Panc1 (cell line): ENCODE results near the gene HDGFL2. TPM values are rescaled to one million over a fixed set of nuclear protein-coding genes. Genes with fewer than 3 reads are reported as not detected.

Experiments used
- ATAC-seq: fragments of 200-7000 bp; cut with Tn5 transposase; 2 replicates; pipeline ENCODE4 v1.9.1; 2020; ENCODE audit warnings: mild to moderate bottlenecking, moderate library complexity
- BruUV-seq: library from RNA; stranded (reverse); fragments of 400-500 nt; replicated peaks from 2 replicates; lab custom pipeline; 2021; lab: Mats Ljungman, UMichigan
- CTCF ChIA-PET: fragments of 300-600 bp; sonication (Branson Sonifier 250); formaldehyde crosslinking; loops from one replicate; lab custom pipeline; 2022; ENCODE audit warnings: antibody characterized with exemption; lab: Charles Lee
- POLR2A ChIA-PET: fragments of 300-600 bp; sonication (Branson Sonifier 250); formaldehyde crosslinking; loops from one replicate; lab custom pipeline; 2022; ENCODE audit warnings: antibody characterized with exemption; lab: Charles Lee
- DNase-seq: peaks from one replicate; pipeline ENCODE4 v3.0.0-alpha.2; 2010; ENCODE audit warnings: low read depth, low spot score
- H3K27ac ChIP-seq: 2 replicates; pipeline ENCODE4 v1.5.1; 2011; ENCODE audit warnings: mild to moderate bottlenecking, low read length, inconsistent platforms
- H3K27me3 ChIP-seq: fragments of 200-500 bp; sonication (Bioruptor generic); 2 replicates; pipeline ENCODE4 v1.6.0; 2014; ENCODE audit warnings: low read length, inconsistent platforms; ENCODE audit not compliant: control insufficient read depth, insufficient read depth
- H3K36me3 ChIP-seq: fragments of 200-500 bp; sonication (Bioruptor generic); 2 replicates; pipeline ENCODE4 v1.5.1; 2014; ENCODE audit warnings: inconsistent platforms, mild to moderate bottlenecking, low read length, moderate library complexity; ENCODE audit not compliant: control insufficient read depth, insufficient read depth
- H3K4me1 ChIP-seq: 2 replicates; pipeline ENCODE4 v1.5.1; 2011; ENCODE audit warnings: inconsistent platforms, mild to moderate bottlenecking, low read length, moderate library complexity; ENCODE audit not compliant: control insufficient read depth, insufficient read depth
- H3K4me3 ChIP-seq, 2 experiments: 2 replicates each; pipeline ENCODE4 v1.5.1; 2011 to 2012; ENCODE audit warnings: low read depth in 2 of 2, low read length in 2 of 2, mild to moderate bottlenecking in 2 of 2, inconsistent platforms in 1 of 2, moderate library complexity in 1 of 2
- H3K9me3 ChIP-seq: fragments of 200-500 bp; sonication (Bioruptor generic); 2 replicates; pipeline ENCODE4 v1.5.1; 2014; ENCODE audit warnings: low read depth, mild to moderate bottlenecking, inconsistent platforms, low read length, moderate library complexity; ENCODE audit not compliant: control insufficient read depth, insufficient read depth
- CTCF ChIP-seq: fragments of 450-650 bp; IDR thresholded peaks from 2 replicates; pipeline ENCODE4 v1.5.1; 2017; ENCODE audit warnings: mild to moderate bottlenecking
- POLR2AphosphoS5 ChIP-seq: IDR thresholded peaks from 2 replicates; pipeline ENCODE4 v1.6.1; 2012; ENCODE audit warnings: mild to moderate bottlenecking, low read depth, low read length, moderate library complexity
- REST ChIP-seq, 2 experiments: IDR thresholded peaks; 2 replicates each; pipeline ENCODE4 v1.6.1; 2011 to 2012; ENCODE audit warnings: low read depth in 2 of 2, control low read depth in 1 of 2, low read length in 1 of 2, mild to moderate bottlenecking in 1 of 2, moderate library complexity in 1 of 2; ENCODE audit not compliant: insufficient read depth in 1 of 2
- SIN3A ChIP-seq: IDR thresholded peaks from 2 replicates; pipeline ENCODE4 v1.6.1; 2012; ENCODE audit warnings: low read depth, mild to moderate bottlenecking, low read length, moderate library complexity, borderline replicate concordance; ENCODE audit not compliant: insufficient read depth
- TCF7L2 ChIP-seq: IDR thresholded peaks from 2 replicates; pipeline ENCODE4 v1.6.1; 2011; ENCODE audit warnings: mild to moderate bottlenecking, low read depth, low read length, inconsistent platforms
- in situ Hi-C: cut with HindIII; loops from 2 replicates; pipeline ENCODE4 v1.10.0; 2016; ENCODE audit warnings: low sequenced_read_pairs, low pct_unique_long_range_greater_than_20kb
- intact Hi-C: fragments of 100-400 bp; cut with micrococcal nuclease; formaldehyde crosslinking; loops from one replicate; pipeline ENCODE4 v1.10.0; 2022; ENCODE audit not compliant: unreplicated experiment
- total RNA-seq: library from RNA; stranded (reverse); gene quantifications from one replicate; pipeline ENCODE4 v1.2.1, GENCODE V29; 2021; ENCODE audit not compliant: unreplicated experiment

The HDGFL2 gene
- total RNA-seq, 1 experiment from 2014 or later, result 56.9 TPM

DNA sequence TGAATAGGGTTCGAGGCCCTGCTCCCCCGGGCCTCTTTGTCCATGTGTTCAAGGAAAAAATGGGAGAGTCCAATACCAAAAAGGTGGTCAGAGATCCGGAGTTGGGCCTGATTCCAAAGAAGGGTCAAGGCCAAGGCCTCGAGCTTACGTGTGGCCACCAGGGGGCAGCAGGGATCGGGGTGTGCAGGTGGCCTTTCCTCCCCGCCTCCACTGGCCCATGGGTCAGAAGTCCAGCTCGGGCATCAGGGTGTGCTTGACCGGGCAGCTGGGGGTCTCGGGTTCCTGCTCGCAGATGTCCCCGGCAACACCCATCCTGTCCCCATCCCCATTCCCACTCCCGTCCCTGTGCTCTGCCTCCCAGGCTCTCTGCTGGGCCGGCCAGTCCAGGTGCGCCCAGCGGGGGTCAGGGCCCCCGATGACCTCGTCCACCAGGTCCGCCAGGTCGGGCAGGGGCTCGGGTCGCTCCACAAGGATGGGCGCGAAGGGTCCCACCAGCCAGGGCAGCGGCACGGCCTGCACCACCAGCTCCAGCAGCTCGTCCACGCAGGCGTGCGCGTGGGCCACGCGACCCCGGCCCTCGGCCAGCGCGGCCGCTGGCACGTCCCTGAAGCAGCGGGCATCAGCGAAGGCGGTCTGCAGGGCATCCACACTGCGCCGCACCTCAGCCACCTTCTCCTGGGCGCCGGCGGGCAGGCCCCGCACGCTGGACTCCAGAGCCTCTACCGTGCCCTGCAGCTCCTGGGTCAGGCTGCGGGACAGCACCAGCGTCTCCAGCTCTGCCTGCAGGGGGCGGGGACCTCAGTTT, 51.4 kb downstream of the HDGFL2 start:
- H3K27ac ChIP-seq, result no peak overlapping the region
- CTCF ChIA-PET, result interaction anchor here (0.5 to 1.4 kb wide), 7 partner anchors 11 to 230 kb away, joined by 3 to 9 read pairs (median 4); partner anchors contain the start of gene PLIN5
- ATAC-seq (no peak), DNase-seq (peak; percentile 20)
- H3K36me3 ChIP-seq, result no peaks in the 10 kb centered on the region
- BruUV-seq, result no TSS peak
- no peaks in the 10 kb centered on the region for H3K27me3 ChIP-seq
- H3K4me3 ChIP-seq, result no peak overlapping the region
- H3K4me1 ChIP-seq, result peaks cover 4% of the 10 kb centered on the region; the same call in 1 of the 2 replicates
- in situ Hi-C loops (no loop called here), intact Hi-C loops (no loop called here)
- H3K9me3 ChIP-seq, result no peaks in the 10 kb centered on the region
- POLR2A ChIA-PET, result no interaction called here
- peak; percentile 86 for TF ChIP-seq CTCF
- no peak for TF ChIP-seq SIN3A

DNA sequence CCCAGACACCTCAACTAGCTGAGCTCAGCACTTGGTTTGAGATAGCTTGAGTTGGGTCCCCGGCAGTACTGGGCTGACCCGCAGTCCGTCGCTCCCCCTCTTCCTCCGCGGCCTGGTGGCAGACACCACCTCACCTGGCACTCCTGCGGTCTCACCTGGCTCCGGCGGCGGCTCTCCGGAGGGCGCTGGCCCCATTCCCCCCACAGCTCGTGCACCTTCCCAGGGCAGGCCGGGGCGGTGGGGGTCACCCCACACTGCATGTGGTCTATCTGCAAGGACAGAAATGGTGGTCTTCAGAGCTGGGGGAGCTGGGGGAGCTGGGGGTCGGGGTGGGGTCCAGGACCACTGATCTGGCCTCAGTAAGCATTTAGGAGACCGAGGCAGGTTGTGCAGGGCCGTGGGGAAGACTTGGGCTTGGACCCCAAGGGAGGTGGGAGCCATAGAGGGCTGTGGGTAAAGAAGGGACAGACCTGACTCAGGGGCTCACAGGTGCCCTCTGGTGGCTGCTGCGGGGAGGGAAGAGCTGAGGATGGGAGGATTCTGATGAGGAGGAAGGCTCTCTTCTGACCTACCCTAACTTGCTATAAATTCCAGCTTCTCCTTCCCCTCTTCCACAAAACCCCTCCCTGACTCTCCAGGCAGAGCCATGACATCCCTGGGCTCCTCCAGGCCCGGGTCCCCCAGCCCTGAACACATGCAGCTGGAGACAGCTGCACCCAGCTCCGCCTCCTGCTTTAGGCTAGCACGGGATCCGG, 52.9 kb downstream of the HDGFL2 start:
- intact Hi-C loops, result no loop called here
- no peak overlapping the region for H3K27ac ChIP-seq
- POLR2A ChIA-PET, result no interaction called here
- no peaks in the 10 kb centered on the region for H3K27me3 ChIP-seq
- in situ Hi-C loops, result no loop called here
- no TSS peak for BruUV-seq
- peak; percentile 80 for ATAC-seq
- no peaks in the 10 kb centered on the region for H3K9me3 ChIP-seq
- H3K36me3 ChIP-seq, result no peaks in the 10 kb centered on the region
- peak; percentile 33 for DNase-seq
- peak; percentile 89 for TF ChIP-seq CTCF
- no peak for TF ChIP-seq REST (IDR thresholded peaks at IDR 0.05; ENCODE audit: insufficient read depth in 1 of 2, low read depth in 2 of 2, low read length in 1 of 2)
- no peak for TF ChIP-seq POLR2AphosphoS5
- no peak for TF ChIP-seq TCF7L2
- CTCF ChIA-PET, result interaction anchor here (0.5 to 1.0 kb wide), 8 partner anchors 8 to 801 kb away, joined by 3 to 11 read pairs (median 4); partner anchors contain the start of genes HDGFL2 and PLIN5
- no peak overlapping the region for H3K4me3 ChIP-seq
- no peaks in the 10 kb centered on the region for H3K4me1 ChIP-seq
